K562 (cell line): ENCODE measurements around the gene METTL8. TPM values are rescaled to one million over a fixed set of nuclear protein-coding genes. Genes with fewer than 3 reads are reported as not detected.

Experiments used
- ATAC-seq: fragments of 200-7000 bp; cut with Tn5 transposase; 3 replicates; pipeline ENCODE4 v1.9.1; 2020; ENCODE audit warnings: moderate library complexity
- BruUV-seq: library from RNA; stranded (reverse); fragments of 400-500 nt; replicated peaks from 2 replicates; lab custom pipeline; 2021; lab: Mats Ljungman, UMichigan
- CTCF ChIA-PET: fragments of 300-600 bp; formaldehyde crosslinking; extraction: SDS; loops from one replicate; lab custom pipeline; 2021; ENCODE audit warnings: low intra/inter-chr PET ratio; lab: Yijun Ruan, JAX
- POLR2A ChIA-PET: fragments of 300-600, 350-650 bp; sonication (Branson Sonifier 250); formaldehyde crosslinking; extraction: SDS; loops from one replicate; lab custom pipeline; 2021; ENCODE audit warnings: antibody characterized with exemption, inconsistent platforms; lab: Yijun Ruan, JAX
- DNase-seq, 4 experiments: peaks; one replicate each; pipeline versions ENCODE4 v3.0.0 to v3.0.0-alpha.2; 2011 to 2018; ENCODE audit warnings: low spot score in 3 of 4, mixed read lengths in 3 of 4; ENCODE audit errors: extremely low read depth in 1 of 4
- FAIRE-seq: peaks from 2 replicates; lab custom pipeline; 2011; peaks lifted over from hg19 to GRCh38; lab: Jason Lieb, UNC
- H2AFZ ChIP-seq: 2 replicates; pipeline ENCODE4 v1.6.0; 2011; ENCODE audit warnings: low read depth, low read length, control low read depth, inconsistent platforms
- H3K27ac ChIP-seq: fragments of 200-600 bp; 3 replicates; pipeline ENCODE4 v1.8.0; 2011; ENCODE audit warnings: low read depth, mild to moderate bottlenecking, control low read depth, inconsistent platforms, low read length, moderate library complexity, mixed read lengths; ENCODE audit errors: extremely low read depth
- H3K27me3 ChIP-seq, 2 experiments: fragments of 300-600 bp in 1 of 2; 2 replicates in 1 of 2; 3 replicates in 1 of 2; pipeline versions ENCODE4 v1.6.0 to v1.8.0; 2011; ENCODE audit warnings: inconsistent platforms in 2 of 2, low read length in 2 of 2, mild to moderate bottlenecking in 1 of 2, mixed read lengths in 1 of 2, moderate library complexity in 1 of 2; ENCODE audit not compliant: control insufficient read depth in 2 of 2, insufficient read depth in 2 of 2
- H3K36me3 ChIP-seq: fragments of 300-600 bp; 3 replicates; pipeline ENCODE4 v1.8.0; 2011; ENCODE audit warnings: mild to moderate bottlenecking, low read length, inconsistent platforms; ENCODE audit not compliant: control insufficient read depth, insufficient read depth
- H3K4me1 ChIP-seq, 2 experiments: fragments of 200-600 bp in 1 of 2; replicated peaks in 1 of 2; 2 replicates in 1 of 2; 3 replicates in 1 of 2; pipeline versions ENCODE4 v1.5.1 to v1.8.0; 2011; ENCODE audit warnings: inconsistent platforms in 2 of 2, low read length in 2 of 2, mild to moderate bottlenecking in 1 of 2, mixed read lengths in 1 of 2, moderate library complexity in 1 of 2; ENCODE audit not compliant: control insufficient read depth in 2 of 2, insufficient read depth in 2 of 2
- H3K4me2 ChIP-seq: 2 replicates; pipeline ENCODE4 v1.6.1; 2011; ENCODE audit warnings: low read length, control low read depth, inconsistent platforms, mixed read lengths; ENCODE audit not compliant: insufficient read depth
- H3K4me3 ChIP-seq: fragments of 200-600 bp; sonication (generic), shearing (Covaris generic); 2 replicates; pipeline ENCODE4 v1.5.1; 2016; ENCODE audit warnings: control low read depth, inconsistent platforms
- H3K79me2 ChIP-seq: fragments of 200-600 bp; 3 replicates; pipeline ENCODE4 v1.8.0; 2011; ENCODE audit warnings: low read length, inconsistent platforms; ENCODE audit not compliant: control insufficient read depth, insufficient read depth
- H3K9ac ChIP-seq, 2 experiments: 2 replicates each; pipeline versions ENCODE4 v1.6.0 to v1.6.1; 2011; ENCODE audit warnings: low read depth in 2 of 2, low read length in 2 of 2, control low read depth in 1 of 2, inconsistent platforms in 1 of 2, mild to moderate bottlenecking in 1 of 2, mixed read lengths in 1 of 2; ENCODE audit not compliant: insufficient read depth in 1 of 2
- H3K9me1 ChIP-seq: one replicate; pipeline ENCODE4 v1.6.0; 2011; ENCODE audit warnings: inconsistent platforms, mild to moderate bottlenecking, low read length, moderate library complexity; ENCODE audit not compliant: control insufficient read depth, insufficient read depth
- H3K9me3 ChIP-seq: replicated peaks from 2 replicates; pipeline ENCODE4 v1.5.1; 2011; ENCODE audit warnings: low read depth, low read length, inconsistent platforms; ENCODE audit not compliant: control insufficient read depth, insufficient read depth
- H4K20me1 ChIP-seq: replicated peaks from 2 replicates; pipeline ENCODE4 v1.6.1; 2011; ENCODE audit warnings: low read length, inconsistent platforms, mixed read lengths; ENCODE audit not compliant: control insufficient read depth, insufficient read depth
- CEBPB ChIP-seq: fragments of 450-650 bp; IDR thresholded peaks from 2 replicates; pipeline ENCODE4 v1.6.1; 2016; ENCODE audit warnings: missing genetic modification characterization, missing compliant biosample characterization
- EP400 ChIP-seq: fragments of 450-650 bp; IDR thresholded peaks from 2 replicates; pipeline ENCODE4 v1.6.1; 2017; ENCODE audit warnings: antibody characterized with exemption, mild to moderate bottlenecking, moderate library complexity
- HOXB6 ChIP-seq: fragments of 250-450 bp; sonication (Bioruptor Pico); IDR thresholded peaks from 2 replicates; pipeline ENCODE4 v1.5.1; 2022; ENCODE audit warnings: mild to moderate bottlenecking, borderline replicate concordance
- MCM3 ChIP-seq: fragments of 450-650 bp; IDR thresholded peaks from 2 replicates; pipeline ENCODE4 v1.6.1; 2016
- ZNF274 ChIP-seq: IDR thresholded peaks from 2 replicates; pipeline ENCODE4 v1.6.1; 2011; ENCODE audit warnings: low read depth, mild to moderate bottlenecking, low read length, moderate library complexity, borderline replicate concordance
- WGBS: fragments of 100-300 bp; shearing (Covaris generic); methylation state at CpG from one replicate; pipeline ENCODE4 v1.1.6; 2016; ENCODE audit warnings: low coverage, mixed read lengths; ENCODE audit not compliant: insufficient coverage; ENCODE audit errors: missing lambda C conversion rate; 5-methylcytosine and 5-hydroxymethylcytosine counted together
- in situ Hi-C: fragments of 300-500 bp; cut with MboI; formaldehyde crosslinking; loops from 4 replicates; pipeline ENCODE4 v1.15.0; 2018; ENCODE audit warnings: inconsistent platforms, mixed read lengths
- intact Hi-C: fragments of 100-400 bp; cut with micrococcal nuclease; formaldehyde crosslinking; loops from 2 replicates; pipeline ENCODE4 v1.14.2; 2022
- polyA plus RNA-seq, 8 experiments: library from polyadenylated mRNA; depleted of rRNA in 4 of 8; stranded (reverse) in 5 of 8; unstranded in 3 of 8; fragments of >200 nt; fragmentation: Nextera tagmentation in 2 of 8; fragmentation: Illumina TruSeq in 1 of 8; extraction: Ambion mirVana in 2 of 8; extraction: Trizol in 1 of 8; gene quantifications; 2 replicates each; pipeline versions ENCODE4 v1.2.1 to v1.2.3, GENCODE V29; 2011 to 2014; ENCODE audit warnings: inconsistent platforms in 1 of 8, missing spikeins in 1 of 8
- total RNA-seq, 7 experiments: library from RNA; depleted of rRNA in 6 of 7; stranded (reverse); fragments of >200 nt in 6 of 7; fragmentation: Illumina TruSeq in 2 of 7; extraction: Trizol in 2 of 7; gene quantifications; 2 replicates each; pipeline versions ENCODE4 v1.2.1 to v1.2.3, GENCODE V29; 2011 to 2021; ENCODE audit warnings: low replicate concordance in 1 of 7

METTL8 gene
- total and polyA plus RNA-seq, 9 of the 15 experiments (the other 6 are each of a cell fraction or from before 2014, with no cell fraction given), result 12.9 to 52.6 (median 33.7) TPM

GRCh38 chr2:171279983-171280790 lies 153.6 kb downstream of the METTL8 start:
- ChIA-PET POLR2A (interaction anchor here (0.6 kb wide), 1 partner anchor 17 kb away, joined by 3 read pairs; no protein-coding TSS in a partner anchor), CTCF (no interaction called here)
- FAIRE-seq (peak; percentile 32), DNase-seq (no peak), ATAC-seq (peak; percentile 34; the same call in 2 of the 3 replicates)
- Histone ChIP-seq H3K79me2 (no peaks in the 10 kb centered on the region), H3K9ac (no peak overlapping the region), H2AFZ (peak overlapping the region; percentile 16; the same call in 1 of the 2 replicates), H3K4me2 (no peak overlapping the region), H4K20me1 (no peaks in the 10 kb centered on the region), H3K4me3 (no peak overlapping the region), H3K36me3 (no peaks in the 10 kb centered on the region), H3K27ac (no peak overlapping the region), H3K9me3 (no peaks in the 10 kb centered on the region), H3K4me1 (no peaks in the 10 kb centered on the region), H3K9me1 (no peaks in the 10 kb centered on the region), H3K27me3 (0 out of 5 replicates have a peak, but pooled peaks cover 0 to 3% of the 10 kb centered on the region in 2 experiments)
- intact Hi-C loops (no loop called here), in situ Hi-C loops (no loop called here)
- 42% methylated on average over 13 of the region's 13 CpGs for WGBS
- no TSS peak for BruUV-seq
- TF ChIP-seq ZNF274, result no peak
- TF ChIP-seq EP400, result no peak
- no peak for TF ChIP-seq MCM3
- peak; percentile 66; the same call in 1 of the 2 replicates for TF ChIP-seq CEBPB (tag)
- TF ChIP-seq HOXB6 (CRISPR knock-in tag), result no peak
